ENCODE data around the gene VEZT. TPM values are rescaled to one million over a fixed set of nuclear protein-coding genes. Genes with fewer than 3 reads are reported as not detected.

The VEZT gene
- total RNA-seq, 2 experiments from 2014 or later: 57.7 to 77.1 TPM

- H3K4me1 ChIP-seq (ENCODE audit: insufficient read depth, low read length, poor library complexity, severe bottlenecking): peaks cover 4% of the 10 kb centered on the region
- BruUV-seq (replicated peaks): no TSS peak
- no peak overlapping the region for H3K4me3 ChIP-seq (ENCODE audit: low read depth, low read length, poor library complexity, severe bottlenecking)
- no peak for TF ChIP-seq CTCF (conservative IDR thresholded peaks at IDR 0.05; ENCODE audit: low read length)
- TF ChIP-seq EZH2phosphoT487 (IDR thresholded peaks at IDR 0.05; ENCODE audit: borderline replicate concordance, low read depth, low read length): no peak
- H3K27ac ChIP-seq (ENCODE audit: low read depth, low read length, poor library complexity, severe bottlenecking): no peak overlapping the region
- POLR2A ChIA-PET: interaction anchor here (0.5 to 1.1 kb wide), 2 partner anchors 15 to 156 kb away, joined by 3 read pairs; no protein-coding TSS in a partner anchor
- H3K9me3 ChIP-seq (ENCODE audit: low read length): no peaks in the 10 kb centered on the region
- H3K4me2 ChIP-seq (ENCODE audit: low read length): no peak overlapping the region
- intact Hi-C loops (cut with micrococcal nuclease; ENCODE audit: unreplicated experiment): no loop called here
- H3K9me2 ChIP-seq (ENCODE audit: insufficient read depth, low read length): no peaks in the 10 kb centered on the region
- CTCF ChIA-PET (ENCODE audit: unreplicated experiment): no interaction called here
- H4K20me1 ChIP-seq (ENCODE audit: insufficient read depth, low read length): no peaks in the 10 kb centered on the region
- no peaks in the 10 kb centered on the region for H3K79me2 ChIP-seq (ENCODE audit: insufficient read depth, low read depth, low read length)
- H2AFZ ChIP-seq (ENCODE audit: low read length): no peak overlapping the region
- peaks cover 5% of the 10 kb centered on the region for H3K36me3 ChIP-seq (ENCODE audit: insufficient read depth, low read length)
- no peak for DNase-seq (ENCODE audit: low spot score)
These were observed 31.8 kb upstream of the VEZT start for GRCh38 chr12:95185854-95186253.

DNA sequence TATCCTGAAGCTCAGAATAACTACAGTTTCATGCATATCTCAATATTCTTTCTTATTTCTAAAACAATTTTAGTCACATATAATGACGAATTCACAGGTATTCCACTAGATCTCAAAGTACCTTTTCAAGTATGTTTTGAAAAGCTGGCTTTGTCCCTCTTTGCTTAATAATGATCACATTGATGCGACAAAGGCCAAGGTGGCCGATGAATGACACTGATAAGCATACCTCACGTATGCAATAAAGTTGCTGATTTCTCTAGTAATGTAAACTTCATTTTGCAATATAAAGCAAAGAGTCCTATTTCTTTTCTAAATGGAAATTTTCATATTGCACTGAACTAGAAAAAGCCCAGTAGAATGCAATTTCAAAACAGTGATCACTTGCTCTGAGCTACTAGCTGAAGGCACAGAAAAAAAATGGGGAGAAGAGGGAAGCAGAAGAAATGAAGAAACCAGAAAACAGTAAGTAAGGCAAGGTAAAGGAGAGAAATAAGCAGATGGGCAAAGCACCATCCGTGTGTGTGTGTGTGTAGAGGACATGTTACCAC, 29.7 kb upstream of the VEZT start:
- no peak for DNase-seq (ENCODE audit: low spot score)
- POLR2A ChIA-PET: interaction anchor here (0.6 to 1.2 kb wide), 5 partner anchors 11 to 956 kb away, joined by 3 to 5 read pairs (median 3); no protein-coding TSS in a partner anchor
- intact Hi-C loops (cut with micrococcal nuclease; ENCODE audit: unreplicated experiment): no loop called here
- CTCF ChIA-PET (ENCODE audit: unreplicated experiment): interaction anchor here (0.6 kb wide), 1 partner anchor 275 kb away, joined by 3 read pairs; no protein-coding TSS in a partner anchor
- no peaks in the 10 kb centered on the region for H4K20me1 ChIP-seq (ENCODE audit: insufficient read depth, low read length)
- no peak overlapping the region for H3K27ac ChIP-seq (ENCODE audit: low read depth, low read length, poor library complexity, severe bottlenecking)
- no peak overlapping the region for H2AFZ ChIP-seq (ENCODE audit: low read length)
- H3K9me2 ChIP-seq (ENCODE audit: insufficient read depth, low read length): no peaks in the 10 kb centered on the region
- H3K79me2 ChIP-seq (ENCODE audit: insufficient read depth, low read depth, low read length): no peaks in the 10 kb centered on the region
- peaks cover 9% of the 10 kb centered on the region for H3K4me1 ChIP-seq (ENCODE audit: insufficient read depth, low read length, poor library complexity, severe bottlenecking)
- H3K4me2 ChIP-seq (ENCODE audit: low read length): no peak overlapping the region
- H3K4me3 ChIP-seq (ENCODE audit: low read depth, low read length, poor library complexity, severe bottlenecking): no peak overlapping the region
- H3K9me3 ChIP-seq (ENCODE audit: low read length): no peaks in the 10 kb centered on the region
- peaks cover 5% of the 10 kb centered on the region; the same call in 1 of the 2 replicates for H3K36me3 ChIP-seq (ENCODE audit: insufficient read depth, low read length)
- BruUV-seq (replicated peaks): no TSS peak
- no peak for TF ChIP-seq CTCF (conservative IDR thresholded peaks at IDR 0.05; ENCODE audit: low read length)
- no peak for TF ChIP-seq EZH2phosphoT487 (IDR thresholded peaks at IDR 0.05; ENCODE audit: borderline replicate concordance, low read depth, low read length)

GRCh38 chr12:95191060-95191696, 26.4 kb upstream of the VEZT start:
- Histone ChIP-seq H3K4me3 (ENCODE audit: low read depth, low read length, poor library complexity, severe bottlenecking) (no peak overlapping the region), H3K4me1 (ENCODE audit: insufficient read depth, low read length, poor library complexity, severe bottlenecking) (peaks cover 14% of the 10 kb centered on the region), H3K4me2 (ENCODE audit: low read length) (no peak overlapping the region), H3K27ac (ENCODE audit: low read depth, low read length, poor library complexity, severe bottlenecking) (no peak overlapping the region), H3K36me3 (ENCODE audit: insufficient read depth, low read length) (no peaks in the 10 kb centered on the region), H3K9me2 (ENCODE audit: insufficient read depth, low read length) (no peaks in the 10 kb centered on the region), H3K79me2 (ENCODE audit: insufficient read depth, low read depth, low read length) (no peaks in the 10 kb centered on the region), H4K20me1 (ENCODE audit: insufficient read depth, low read length) (no peaks in the 10 kb centered on the region), H2AFZ (ENCODE audit: low read length) (no peak overlapping the region), H3K9me3 (ENCODE audit: low read length) (no peaks in the 10 kb centered on the region)
- TF ChIP-seq EZH2phosphoT487 (IDR thresholded peaks at IDR 0.05; ENCODE audit: borderline replicate concordance, low read depth, low read length) (no peak), CTCF (conservative IDR thresholded peaks at IDR 0.05; ENCODE audit: low read length) (no peak)
- no TSS peak for BruUV-seq (replicated peaks)
- CTCF ChIA-PET (ENCODE audit: unreplicated experiment): no interaction called here
- intact Hi-C loops (cut with micrococcal nuclease; ENCODE audit: unreplicated experiment): no loop called here
- POLR2A ChIA-PET: interaction anchor here (0.7 to 1.6 kb wide), 2 partner anchors 9 kb away, joined by 3 to 4 read pairs; no protein-coding TSS in a partner anchor
- no peak for DNase-seq (ENCODE audit: low spot score)

All from OCI-LY7 (cell line).